Dendritic cell treated with granulocyte-macrophage colony-stimulating factor and Interleukin-4, amounts not matched to agents 40 ng/mL and 50 ng/mL, for 4 days (primary cell): ENCODE measurements around the gene CCDC186.

ENCODE experiments used
- H3K27ac Mint-ChIP-seq: one replicate; pipeline ENCODE4 v1.8.0; 2022; ENCODE audit warnings: mild to moderate bottlenecking, mixed read lengths
- H3K27me3 Mint-ChIP-seq: one replicate; pipeline ENCODE4 v1.8.0; 2022; ENCODE audit warnings: mild to moderate bottlenecking, mixed read lengths
- H3K36me3 Mint-ChIP-seq: one replicate; pipeline ENCODE4 v1.8.0; 2022; ENCODE audit warnings: low read depth, mixed read lengths
- H3K4me1 Mint-ChIP-seq: one replicate; pipeline ENCODE4 v1.8.0; 2022; ENCODE audit warnings: low read depth, mixed read lengths
- H3K4me3 Mint-ChIP-seq: one replicate; pipeline ENCODE4 v1.8.0; 2022; ENCODE audit warnings: mild to moderate bottlenecking, moderate library complexity, mixed read lengths
- H3K9me3 Mint-ChIP-seq: one replicate; pipeline ENCODE4 v1.8.0; 2022; ENCODE audit warnings: mixed read lengths
- intact Hi-C: fragments of 100-400 bp; cut with micrococcal nuclease; formaldehyde crosslinking; loops from one replicate; pipeline ENCODE4 v1.15.0; 2022

Gene CCDC186

GRCh38 chr10:114173921-114174694 lies at the start of gene CCDC186:
CCDC186 (minus strand) TSS chr10:114174203; CDS start chr10:114163268, 10,935 bp downstream.
- peak within 1 kb of the TSS; percentile 98 for H3K4me3 Mint-ChIP-seq
- peaks cover 3% of the 10 kb centered on the region for H3K27me3 Mint-ChIP-seq
- H3K9me3 Mint-ChIP-seq: no peaks in the 10 kb centered on the region
- peaks cover 10% of the 10 kb centered on the region for H3K36me3 Mint-ChIP-seq
- intact Hi-C loops: loop anchor here (2.0 to 10.0 kb wide), 2 partner anchors 319 to 1989 kb away; partner anchors contain the start of genes DCLRE1A, GPAM and NHLRC2
- peak within 1 kb of the TSS; percentile 99 for H3K27ac Mint-ChIP-seq
- H3K4me1 Mint-ChIP-seq: peaks cover 18% of the 10 kb centered on the region

- no peaks in the 10 kb centered on the region for H3K9me3 Mint-ChIP-seq
- no peaks in the 10 kb centered on the region for H3K4me1 Mint-ChIP-seq
- intact Hi-C loops: no loop called here
- H3K27me3 Mint-ChIP-seq: peaks cover 5% of the 10 kb centered on the region
- no peak overlapping the region for H3K27ac Mint-ChIP-seq
- H3K4me3 Mint-ChIP-seq: no peak overlapping the region
- H3K36me3 Mint-ChIP-seq: no peaks in the 10 kb centered on the region
Measured at GRCh38 chr10:114223066-114223465, 49.1 kb upstream of the CCDC186 start.

GRCh38 chr10:114221235-114221634 lies 47.2 kb upstream of the CCDC186 start:
- no peaks in the 10 kb centered on the region for H3K36me3 Mint-ChIP-seq
- H3K4me3 Mint-ChIP-seq: no peak overlapping the region
- no peak overlapping the region for H3K27ac Mint-ChIP-seq

GRCh38 chr10:114220281-114220680 lies 46.3 kb upstream of the CCDC186 start:
- Mint-ChIP-seq H3K4me1 (no peaks in the 10 kb centered on the region), H3K36me3 (no peaks in the 10 kb centered on the region), H3K4me3 (no peak overlapping the region), H3K9me3 (no peaks in the 10 kb centered on the region), H3K27me3 (peaks cover 6% of the 10 kb centered on the region), H3K27ac (no peak overlapping the region)
- intact Hi-C loops: no loop called here

More at GRCh38 chr10:114221235-114221634, 47.2 kb upstream of the CCDC186 start:
- Mint-ChIP-seq H3K4me1 (no peaks in the 10 kb centered on the region), H3K27me3 (peaks cover 6% of the 10 kb centered on the region), H3K9me3 (no peaks in the 10 kb centered on the region)
- intact Hi-C loops: no loop called here

GRCh38 chr10:114215033-114215432 lies 41.0 kb upstream of the CCDC186 start:
- H3K4me3 Mint-ChIP-seq: no peak overlapping the region
- no peaks in the 10 kb centered on the region for H3K36me3 Mint-ChIP-seq
- peaks cover 2% of the 10 kb centered on the region for H3K27me3 Mint-ChIP-seq
- no peaks in the 10 kb centered on the region for H3K4me1 Mint-ChIP-seq
- intact Hi-C loops: no loop called here
- no peak overlapping the region for H3K27ac Mint-ChIP-seq
- H3K9me3 Mint-ChIP-seq: no peaks in the 10 kb centered on the region

GRCh38 chr10:114212153-114212552 lies 38.1 kb upstream of the CCDC186 start:
- intact Hi-C loops: no loop called here
- Mint-ChIP-seq H3K36me3 (no peaks in the 10 kb centered on the region), H3K27me3 (peaks cover 2% of the 10 kb centered on the region), H3K4me1 (no peaks in the 10 kb centered on the region), H3K27ac (no peak overlapping the region), H3K4me3 (no peak overlapping the region), H3K9me3 (no peaks in the 10 kb centered on the region)

GRCh38 chr10:114208351-114208750 lies 34.3 kb upstream of the CCDC186 start:
- no peak overlapping the region for H3K27ac Mint-ChIP-seq
- H3K4me3 Mint-ChIP-seq: no peak overlapping the region
- intact Hi-C loops: no loop called here
- no peaks in the 10 kb centered on the region for H3K27me3 Mint-ChIP-seq
- H3K4me1 Mint-ChIP-seq: no peaks in the 10 kb centered on the region
- no peaks in the 10 kb centered on the region for H3K9me3 Mint-ChIP-seq
- no peaks in the 10 kb centered on the region for H3K36me3 Mint-ChIP-seq

GRCh38 chr10:114207349-114207748 lies 33.3 kb upstream of the CCDC186 start:
- Mint-ChIP-seq H3K27ac (no peak overlapping the region), H3K27me3 (no peaks in the 10 kb centered on the region), H3K9me3 (no peaks in the 10 kb centered on the region), H3K4me3 (no peak overlapping the region), H3K36me3 (no peaks in the 10 kb centered on the region), H3K4me1 (no peaks in the 10 kb centered on the region)
- intact Hi-C loops: no loop called here

- Mint-ChIP-seq H3K4me3 (no peak overlapping the region), H3K4me1 (no peaks in the 10 kb centered on the region), H3K27ac (no peak overlapping the region), H3K36me3 (no peaks in the 10 kb centered on the region), H3K27me3 (no peaks in the 10 kb centered on the region), H3K9me3 (no peaks in the 10 kb centered on the region)
- intact Hi-C loops: no loop called here
Measured at GRCh38 chr10:114206902-114207301, 32.9 kb upstream of the CCDC186 start.

- Mint-ChIP-seq H3K36me3 (no peaks in the 10 kb centered on the region), H3K27ac (no peak overlapping the region), H3K4me1 (no peaks in the 10 kb centered on the region), H3K27me3 (peaks cover 5% of the 10 kb centered on the region), H3K9me3 (no peaks in the 10 kb centered on the region), H3K4me3 (no peak overlapping the region)
- intact Hi-C loops: no loop called here
Measured at GRCh38 chr10:114202812-114203211, 28.8 kb upstream of the CCDC186 start.

GRCh38 chr10:114199239-114199638 lies 25.2 kb upstream of the CCDC186 start:
- H3K27me3 Mint-ChIP-seq: peaks cover 19% of the 10 kb centered on the region
- no peaks in the 10 kb centered on the region for H3K4me1 Mint-ChIP-seq
- no peak overlapping the region for H3K4me3 Mint-ChIP-seq
- H3K27ac Mint-ChIP-seq: no peak overlapping the region
- H3K9me3 Mint-ChIP-seq: no peaks in the 10 kb centered on the region
- H3K36me3 Mint-ChIP-seq: no peaks in the 10 kb centered on the region
- intact Hi-C loops: no loop called here

GRCh38 chr10:114195079-114195478 lies 21.1 kb upstream of the CCDC186 start:
- no peak overlapping the region for H3K27ac Mint-ChIP-seq
- H3K9me3 Mint-ChIP-seq: no peaks in the 10 kb centered on the region
- no peak overlapping the region for H3K4me3 Mint-ChIP-seq
- intact Hi-C loops: no loop called here
- no peaks in the 10 kb centered on the region for H3K36me3 Mint-ChIP-seq
- H3K4me1 Mint-ChIP-seq: no peaks in the 10 kb centered on the region
- H3K27me3 Mint-ChIP-seq: peaks cover 23% of the 10 kb centered on the region

GRCh38 chr10:114189700-114190099 lies 15.7 kb upstream of the CCDC186 start:
- no peaks in the 10 kb centered on the region for H3K9me3 Mint-ChIP-seq
- H3K36me3 Mint-ChIP-seq: no peaks in the 10 kb centered on the region
- H3K4me1 Mint-ChIP-seq: no peaks in the 10 kb centered on the region
- H3K27ac Mint-ChIP-seq: no peak overlapping the region
- no peak overlapping the region for H3K4me3 Mint-ChIP-seq
- H3K27me3 Mint-ChIP-seq: peaks cover 10% of the 10 kb centered on the region
- intact Hi-C loops: no loop called here

GRCh38 chr10:114188900-114189299 lies 14.9 kb upstream of the CCDC186 start:
- intact Hi-C loops: no loop called here
- Mint-ChIP-seq H3K27me3 (peaks cover 6% of the 10 kb centered on the region), H3K27ac (no peak overlapping the region), H3K36me3 (no peaks in the 10 kb centered on the region), H3K4me1 (no peaks in the 10 kb centered on the region), H3K9me3 (no peaks in the 10 kb centered on the region), H3K4me3 (no peak overlapping the region)

GRCh38 chr10:114188001-114188400 lies 14.0 kb upstream of the CCDC186 start:
- Mint-ChIP-seq H3K27me3 (peaks cover 3% of the 10 kb centered on the region), H3K4me3 (no peak overlapping the region), H3K36me3 (no peaks in the 10 kb centered on the region), H3K4me1 (no peaks in the 10 kb centered on the region), H3K9me3 (no peaks in the 10 kb centered on the region), H3K27ac (no peak overlapping the region)
- intact Hi-C loops: no loop called here
